H1 (cell line): Measurements from ENCODE around the gene SPTBN1. TPM values are rescaled to one million over a fixed set of nuclear protein-coding genes. Genes with fewer than 3 reads are reported as not detected.

Experiments used
- EZH2 ChIP-seq: fragments of 200-600 bp; sonication (generic); IDR thresholded peaks from 2 replicates; pipeline ENCODE4 v1.7.1; 2012; ENCODE audit warnings: low read depth, mild to moderate bottlenecking, moderate library complexity, low read length, inconsistent platforms; ENCODE audit not compliant: severe bottlenecking
- HDAC6 ChIP-seq: IDR thresholded peaks from one replicate; pipeline ENCODE4 v1.7.1; 2012; ENCODE audit warnings: low read depth, mild to moderate bottlenecking, inconsistent platforms, low read length, moderate library complexity
- JUN ChIP-seq: IDR thresholded peaks from 2 replicates; pipeline ENCODE4 v1.6.1; 2011; ENCODE audit warnings: low read depth, mild to moderate bottlenecking, improper control_type of control experiment, low read length
- KDM5A ChIP-seq: fragments of 200-600 bp; IDR thresholded peaks from 2 replicates; pipeline ENCODE4 v1.7.1; 2012; ENCODE audit warnings: mild to moderate bottlenecking, low read length, inconsistent platforms, mixed read lengths
- polyA plus RNA-seq, 7 experiments: library from polyadenylated mRNA; depleted of rRNA in 3 of 7; stranded (reverse) in 5 of 7; unstranded in 2 of 7; fragments of >200 nt in 5 of 7; fragments of 200-250 nt in 2 of 7; gene quantifications; 1 replicate in 5 of 7; 2 replicates in 1 of 7; 4 replicates in 1 of 7; pipeline versions ENCODE4 v1.2.1 to v1.2.3, GENCODE V29; 2011 to 2013; ENCODE audit warnings: missing spikeins in 2 of 7, mixed read lengths in 2 of 7
- total RNA-seq: library from RNA; stranded (reverse); fragmentation: NEBNext Ultra II Directional; extraction: Animal tissue kit (Norgen Biotek cat#: 25700); gene quantifications from 2 replicates; pipeline ENCODE4 v1.2.1, GENCODE V29; 2021
- TF ChIP-seq, protein P1 (sequence below), 3 experiments: IDR thresholded peaks; 1 replicate in 2 of 3; 2 replicates in 1 of 3; pipeline versions ENCODE4 v1.5.1 to v1.6.1; 2011; ENCODE audit warnings: low read length in 3 of 3, mild to moderate bottlenecking in 3 of 3, inconsistent platforms in 2 of 3, low read depth in 1 of 3, moderate library complexity in 1 of 3; ENCODE audit not compliant: insufficient read depth in 1 of 3; ENCODE audit errors: control extremely low read depth in 1 of 3

The SPTBN1 gene
- total and polyA plus RNA-seq, 2 of the 8 experiments (the other 6 are each of a cell fraction or from before 2014, with no cell fraction given), result 31.8 to 180 TPM

DNA sequence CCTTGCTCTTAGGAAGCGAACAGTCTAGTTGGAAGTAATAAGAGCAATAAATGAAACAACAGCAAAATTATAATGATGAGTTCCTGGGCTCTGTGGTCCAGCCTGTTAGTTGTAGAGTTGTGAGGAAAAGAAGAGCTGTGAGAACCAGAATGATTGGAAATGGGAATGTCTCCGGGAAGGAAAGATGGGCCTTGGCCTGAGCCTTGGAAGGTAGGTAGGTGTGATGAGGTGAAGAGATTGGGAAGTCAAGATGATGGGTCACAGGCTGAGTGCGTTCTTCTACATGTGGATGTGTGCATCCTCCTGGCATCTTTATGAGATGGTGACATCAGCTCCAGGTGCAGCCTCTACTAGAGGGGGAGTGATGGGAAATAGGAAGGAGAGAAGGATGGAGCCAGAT is 152.1 kb downstream of the SPTBN1 start (continued):
- TF ChIP-seq, protein P1, sequence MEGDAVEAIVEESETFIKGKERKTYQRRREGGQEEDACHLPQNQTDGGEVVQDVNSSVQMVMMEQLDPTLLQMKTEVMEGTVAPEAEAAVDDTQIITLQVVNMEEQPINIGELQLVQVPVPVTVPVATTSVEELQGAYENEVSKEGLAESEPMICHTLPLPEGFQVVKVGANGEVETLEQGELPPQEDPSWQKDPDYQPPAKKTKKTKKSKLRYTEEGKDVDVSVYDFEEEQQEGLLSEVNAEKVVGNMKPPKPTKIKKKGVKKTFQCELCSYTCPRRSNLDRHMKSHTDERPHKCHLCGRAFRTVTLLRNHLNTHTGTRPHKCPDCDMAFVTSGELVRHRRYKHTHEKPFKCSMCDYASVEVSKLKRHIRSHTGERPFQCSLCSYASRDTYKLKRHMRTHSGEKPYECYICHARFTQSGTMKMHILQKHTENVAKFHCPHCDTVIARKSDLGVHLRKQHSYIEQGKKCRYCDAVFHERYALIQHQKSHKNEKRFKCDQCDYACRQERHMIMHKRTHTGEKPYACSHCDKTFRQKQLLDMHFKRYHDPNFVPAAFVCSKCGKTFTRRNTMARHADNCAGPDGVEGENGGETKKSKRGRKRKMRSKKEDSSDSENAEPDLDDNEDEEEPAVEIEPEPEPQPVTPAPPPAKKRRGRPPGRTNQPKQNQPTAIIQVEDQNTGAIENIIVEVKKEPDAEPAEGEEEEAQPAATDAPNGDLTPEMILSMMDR (IDR thresholded peaks at IDR 0.05; ENCODE audit: control extremely low read depth in 1 of 3, insufficient read depth in 1 of 3, low read depth in 1 of 3, low read length in 3 of 3), result no peak
- TF ChIP-seq JUN (no peak), EZH2 (no peak), KDM5A (no peak), HDAC6 (no peak)
- TF ChIP-seq, all 59 proteins: peak for 0
